HG03039 (cell line): Measurements from ENCODE around the gene NDOR1.
"Not testable (repeated sequence)": the region's sequence is repeated elsewhere in the genome, so short reads cannot be mapped to it uniquely, and the experiment has no call there.

Experiments used
- ATAC-seq: cut with Tn5 transposase; IDR thresholded peaks from one replicate; pipeline ENCODE4 v1.9.1; 2021; ENCODE audit warnings: mild to moderate bottlenecking, moderate library complexity; ENCODE audit not compliant: unreplicated experiment

The NDOR1 gene

GRCh38 chr9:137242269-137243203, 37.0 kb downstream of the NDOR1 start:
- ATAC-seq: no peak

- not testable (repeated sequence) for ATAC-seq
Observed at GRCh38 chr9:137243266-137243625, 37.7 kb downstream of the NDOR1 start.

GRCh38 chr9:137243626-137244485, 38.4 kb downstream of the NDOR1 start:
- no peak for ATAC-seq

GRCh38 chr9:137244486-137245449, 39.3 kb downstream of the NDOR1 start:
- ATAC-seq: no peak

GRCh38 chr9:137245450-137246421, 40.2 kb downstream of the NDOR1 start:
- ATAC-seq: no peak

- no peak for ATAC-seq
Observed at GRCh38 chr9:137247135-137247915, 41.8 kb downstream of the NDOR1 start.

GRCh38 chr9:137247916-137248175, 42.3 kb downstream of the NDOR1 start:
- ATAC-seq: no peak

- no peak for ATAC-seq
Observed at GRCh38 chr9:137250329-137251193, 45.1 kb downstream of the NDOR1 start.

- ATAC-seq: no peak
Observed at GRCh38 chr9:137251194-137251461, 45.6 kb downstream of the NDOR1 start, which contains the start of gene STPG3. TSS of gene STPG3 (plus strand) at chr9:137251286. CDS start at chr9:137251287, 1 bp downstream.

- ATAC-seq: no peak
Observed at GRCh38 chr9:137251490-137252268, 46.2 kb downstream of the NDOR1 start.

GRCh38 chr9:137252555-137253506, 47.3 kb downstream of the NDOR1 start:
- no peak for ATAC-seq

- ATAC-seq: no peak
Observed at GRCh38 chr9:137253717-137254623, 48.5 kb downstream of the NDOR1 start.

GRCh38 chr9:137254624-137255447, 49.3 kb downstream of the NDOR1 start, which contains the start of gene NELFB:
TSS of gene NELFB (plus strand) at chr9:137255327.
- ATAC-seq: peak; percentile 73

- no peak for ATAC-seq
Observed at GRCh38 chr9:137255448-137256114, 50.1 kb downstream of the NDOR1 start.
